Natural killer cell (primary cell): ENCODE results near the gene CEP170. TPM values are rescaled to one million over a fixed set of nuclear protein-coding genes. Genes with fewer than 3 reads are reported as not detected.
"Not testable (repeated sequence)": the region's sequence is repeated elsewhere in the genome, so short reads cannot be mapped to it uniquely, and the experiment has no call there.

Experiments
- ATAC-seq, 3 donors: fragments of 150-1000 bp in 2 of 3; fragments of 200-7000 bp in 1 of 3; cut with Tn5 transposase; 1 replicate in 1 of 3; 2 replicates in 2 of 3; pipeline ENCODE4 v1.10.0; 2021; ENCODE audit warnings: mild to moderate bottlenecking in 2 of 3, moderate library complexity in 2 of 3
- DNase-seq, 2 donors: peaks; one replicate each; pipeline versions ENCODE4 v3.0.0 to v3.0.0-alpha.2; 2013 to 2021; ENCODE audit warnings: mixed read lengths in 1 of 2
- H3K27ac ChIP-seq: one replicate; pipeline ENCODE4 v1.5.1; 2013; ENCODE audit warnings: mild to moderate bottlenecking, low read length
- H3K27me3 ChIP-seq: one replicate; pipeline ENCODE4 v1.6.1; 2013; ENCODE audit warnings: low read length; ENCODE audit not compliant: control insufficient read depth, insufficient read depth
- H3K36me3 ChIP-seq: one replicate; pipeline ENCODE4 v1.6.1; 2013; ENCODE audit warnings: low read length; ENCODE audit not compliant: control insufficient read depth, insufficient read depth
- H3K4me1 ChIP-seq: one replicate; pipeline ENCODE4 v1.6.1; 2013; ENCODE audit warnings: low read length; ENCODE audit not compliant: control insufficient read depth, insufficient read depth
- H3K4me3 ChIP-seq: one replicate; pipeline ENCODE4 v1.5.1; 2013; ENCODE audit warnings: low read length
- H3K9me3 ChIP-seq: one replicate; pipeline ENCODE4 v1.6.1; 2013; ENCODE audit warnings: low read length; ENCODE audit not compliant: control insufficient read depth, insufficient read depth
- H3K27ac Mint-ChIP-seq, 2 donors: one replicate each; pipeline ENCODE4 v1.8.0; 2022; ENCODE audit warnings: mild to moderate bottlenecking in 2 of 2, mixed read lengths in 2 of 2, moderate library complexity in 1 of 2
- H3K27me3 Mint-ChIP-seq, 2 donors: one replicate each; pipeline ENCODE4 v1.8.0; 2022; ENCODE audit warnings: low read depth in 2 of 2, mixed read lengths in 2 of 2
- H3K36me3 Mint-ChIP-seq: one replicate; pipeline ENCODE4 v1.8.0; 2022; ENCODE audit warnings: mixed read lengths
- H3K4me1 Mint-ChIP-seq, 2 donors: one replicate each; pipeline ENCODE4 v1.8.0; 2022; ENCODE audit warnings: mixed read lengths in 2 of 2
- H3K4me3 Mint-ChIP-seq: one replicate; pipeline ENCODE4 v1.8.0; 2022; ENCODE audit warnings: mild to moderate bottlenecking, moderate library complexity, mixed read lengths
- H3K9me3 Mint-ChIP-seq, 2 donors: one replicate each; pipeline ENCODE4 v1.8.0; 2022; ENCODE audit warnings: mixed read lengths in 2 of 2
- CTCF ChIP-seq: fragments of 200-600 bp; IDR thresholded peaks from one replicate; pipeline ENCODE4 v1.8.0; 2022; ENCODE audit warnings: antibody characterized with exemption
- WGBS: methylation state at CpG from one replicate; pipeline ENCODE4 v1.1.7; 2013; ENCODE audit warnings: missing lambda C conversion rate; ENCODE audit not compliant: insufficient coverage; 5-methylcytosine and 5-hydroxymethylcytosine counted together
- intact Hi-C: fragments of 100-400 bp; cut with micrococcal nuclease; formaldehyde crosslinking; loops from one replicate; pipeline ENCODE4 v1.14.2; 2022
- total RNA-seq, 4 donors: library from RNA; stranded (reverse); fragments of 120-200 nt in 1 of 4; gene quantifications; one replicate each; pipeline versions ENCODE4 v1.2.3 to v1.2.4, GENCODE V29; 2013 to 2022

Gene CEP170
- total RNA-seq, 3 donors from 2014 or later (not counting 1 experiment from before 2014, with no cell fraction given) = 13.5 to 22.7 (median 19.1) TPM

- intact Hi-C loops, H3K4me1 Mint-ChIP-seq, H3K27me3 ChIP-seq, H3K36me3 Mint-ChIP-seq, DNase-seq, H3K27me3 Mint-ChIP-seq, H3K4me1 ChIP-seq, H3K36me3 ChIP-seq, H3K9me3 Mint-ChIP-seq, H3K27ac ChIP-seq, H3K4me3 Mint-ChIP-seq, H3K27ac Mint-ChIP-seq, ATAC-seq, H3K4me3 ChIP-seq, H3K9me3 ChIP-seq: not testable (repeated sequence)
- WGBS = 100% methylated on average over 1 of the region's 3 CpGs
Observed at GRCh38 chr1:243183176-243183575, 71.9 kb downstream of the CEP170 start.

GRCh38 chr1:243179720-243180119, 75.4 kb downstream of the CEP170 start:
- H3K27me3 Mint-ChIP-seq = no peaks in the 10 kb centered on the region
- Histone ChIP-seq H3K36me3 (no peaks in the 10 kb centered on the region), H3K4me3 (no peak overlapping the region), H3K27ac (no peak overlapping the region), H3K4me1 (no peaks in the 10 kb centered on the region), H3K27me3 (no peaks in the 10 kb centered on the region), H3K9me3 (no peaks in the 10 kb centered on the region)
- no peaks in the 10 kb centered on the region for H3K36me3 Mint-ChIP-seq
- no peak overlapping the region for H3K4me3 Mint-ChIP-seq
- H3K27ac Mint-ChIP-seq = no peak overlapping the region
- no peaks in the 10 kb centered on the region for H3K9me3 Mint-ChIP-seq
- intact Hi-C loops = no loop called here
- no peak for TF ChIP-seq CTCF
- no peak for ATAC-seq
- peak in 1 of 2 donors; percentile 32 for DNase-seq
- H3K4me1 Mint-ChIP-seq = no peaks in the 10 kb centered on the region
- 67% methylated on average over 3 of the region's 7 CpGs for WGBS

- H3K27me3 Mint-ChIP-seq, H3K4me1 Mint-ChIP-seq, H3K36me3 Mint-ChIP-seq, H3K27ac Mint-ChIP-seq, H3K4me3 Mint-ChIP-seq, H3K36me3 ChIP-seq, H3K9me3 Mint-ChIP-seq, H3K4me3 ChIP-seq, intact Hi-C loops, H3K27ac ChIP-seq, H3K9me3 ChIP-seq, H3K27me3 ChIP-seq, H3K4me1 ChIP-seq, ATAC-seq, DNase-seq: not testable (repeated sequence)
- 89% methylated on average over 6 of the region's 6 CpGs for WGBS
Observed at GRCh38 chr1:243177792-243178191, 77.3 kb downstream of the CEP170 start.

GRCh38 chr1:243173758-243174369, 81.2 kb downstream of the CEP170 start:
- ATAC-seq, H3K4me3 ChIP-seq, H3K4me1 Mint-ChIP-seq, H3K9me3 ChIP-seq, H3K27ac ChIP-seq, H3K36me3 ChIP-seq, H3K27ac Mint-ChIP-seq, H3K4me1 ChIP-seq, H3K27me3 Mint-ChIP-seq, H3K36me3 Mint-ChIP-seq, DNase-seq, H3K4me3 Mint-ChIP-seq, H3K9me3 Mint-ChIP-seq, intact Hi-C loops, H3K27me3 ChIP-seq: not testable (repeated sequence)
- no CpG with 5 or more reads among the region's 2 CpGs for WGBS

- H3K27ac ChIP-seq, H3K4me3 ChIP-seq, H3K27me3 ChIP-seq, H3K4me1 Mint-ChIP-seq, H3K36me3 Mint-ChIP-seq, H3K9me3 Mint-ChIP-seq, H3K27me3 Mint-ChIP-seq, H3K27ac Mint-ChIP-seq, H3K4me3 Mint-ChIP-seq, H3K4me1 ChIP-seq, DNase-seq, intact Hi-C loops, H3K9me3 ChIP-seq, ATAC-seq, H3K36me3 ChIP-seq: not testable (repeated sequence)
- 100% methylated on average over 1 of the region's 4 CpGs for WGBS
Observed at GRCh38 chr1:243164911-243165310, 90.2 kb downstream of the CEP170 start.

- H3K9me3 Mint-ChIP-seq, H3K4me1 ChIP-seq, H3K27me3 ChIP-seq, ATAC-seq, H3K4me3 ChIP-seq, H3K36me3 Mint-ChIP-seq, H3K36me3 ChIP-seq, intact Hi-C loops, DNase-seq, H3K27ac Mint-ChIP-seq, H3K27me3 Mint-ChIP-seq, H3K9me3 ChIP-seq, H3K4me3 Mint-ChIP-seq, H3K27ac ChIP-seq, H3K4me1 Mint-ChIP-seq: not testable (repeated sequence)
- 96% methylated on average over 6 of the region's 7 CpGs for WGBS
Observed at GRCh38 chr1:243150906-243151305, 104.2 kb downstream of the CEP170 start.

- H3K4me1 Mint-ChIP-seq, intact Hi-C loops, H3K27me3 Mint-ChIP-seq, H3K27ac ChIP-seq, H3K27ac Mint-ChIP-seq, H3K27me3 ChIP-seq, H3K4me1 ChIP-seq, H3K36me3 Mint-ChIP-seq, ATAC-seq, H3K4me3 ChIP-seq, H3K9me3 Mint-ChIP-seq, H3K36me3 ChIP-seq, DNase-seq, H3K4me3 Mint-ChIP-seq, H3K9me3 ChIP-seq: not testable (repeated sequence)
- 91% methylated on average over 2 of the region's 4 CpGs for WGBS
Observed at GRCh38 chr1:243149120-243149519, 106.0 kb downstream of the CEP170 start.
